Prostate gland (tissue), 2 donors: ENCODE data around the gene MSMP. TPM values are rescaled to one million over a fixed set of nuclear protein-coding genes. Genes with fewer than 3 reads are reported as not detected.
A peak's percentile ranks its signal among the peaks of the same experiment; 100 is the strongest.

Experiments
- DNase-seq: peaks from one replicate; pipeline ENCODE4 v3.0.0-alpha.2; 2019; ENCODE audit warnings: low spot score
- H3K27ac ChIP-seq, 2 donors: fragments of 200-600 bp; sonication (generic); 2 replicates each; pipeline ENCODE4 v1.5.1; 2017 to 2019
- H3K27me3 ChIP-seq: fragments of 200-600 bp; sonication (generic); replicated peaks from 2 replicates; pipeline ENCODE4 v1.5.1; 2019; ENCODE audit not compliant: insufficient read depth
- H3K36me3 ChIP-seq, 2 donors: fragments of 200-600 bp; sonication (generic); 1 replicate in 1 of 2; 2 replicates in 1 of 2; pipeline versions ENCODE4 v1.5.1 to v1.8.1; 2017 to 2019
- H3K4me1 ChIP-seq: fragments of 200-600 bp; sonication (generic); replicated peaks from 2 replicates; pipeline ENCODE4 v1.5.1; 2019
- H3K4me3 ChIP-seq, 2 donors: fragments of 200-600 bp; sonication (generic); 2 replicates each; pipeline ENCODE4 v1.5.1; 2017 to 2019
- H3K9me3 ChIP-seq: fragments of 200-600 bp; sonication (generic); 2 replicates; pipeline ENCODE4 v1.5.1; 2017
- CTCF ChIP-seq, 4 experiments: fragments of 200-600 bp in 2 of 4; fragments of 450-650 bp in 2 of 4; sonication (generic) in 2 of 4; IDR thresholded peaks; 1 replicate in 3 of 4; 2 replicates in 1 of 4; pipeline ENCODE4 v1.5.1; 2016 to 2019; ENCODE audit warnings: antibody characterized with exemption in 4 of 4, mild to moderate bottlenecking in 2 of 4, moderate library complexity in 2 of 4
- POLR2A ChIP-seq: fragments of 450-650 bp; IDR thresholded peaks from one replicate; pipeline ENCODE4 v1.6.1; 2016; ENCODE audit warnings: antibody characterized with exemption, mild to moderate bottlenecking
- POLR2AphosphoS5 ChIP-seq: sonication (generic); formaldehyde crosslinking; IDR thresholded peaks from one replicate; pipeline ENCODE4 v1.6.1; 2017; ENCODE audit warnings: antibody characterized with exemption
- WGBS: methylation state at CpG from one replicate; pipeline ENCODE4 v1.1.5; 2018; 5-methylcytosine and 5-hydroxymethylcytosine counted together
- intact Hi-C: fragments of 100-400 bp; cut with DNase I; formaldehyde crosslinking; loops from one replicate; pipeline ENCODE4 v1.14.2; 2022
- total RNA-seq, 2 donors: library from RNA; depleted of rRNA; stranded (reverse); fragments of >200 nt; gene quantifications; one replicate each; pipeline ENCODE4 v1.1.0, GENCODE V29; 2016

MSMP gene
- total RNA-seq, 2 donors from 2014 or later = not detected

GRCh38 chr9:35734096-35734495 lies 20.0 kb downstream of the MSMP start:
- intact Hi-C loops = loop anchor here (5.0 to 10.0 kb wide), 2 partner anchors 77 to 619 kb away; partner anchors contain the start of genes ATOSB, CCDC107 and RMRP
- 83% methylated on average over 3 of the region's 3 CpGs for WGBS
- H3K36me3 ChIP-seq = peaks cover 17 to 18% of the 10 kb centered on the region in 2 donors

GRCh38 chr9:35732800-35733541 lies 21.1 kb downstream of the MSMP start:
- DNase-seq = peak; percentile 15
- Histone ChIP-seq H3K9me3 (no peaks in the 10 kb centered on the region), H3K27me3 (no peaks in the 10 kb centered on the region), H3K4me3 (peak overlapping the region; percentile 65 to 91), H3K4me1 (peaks cover 22% of the 10 kb centered on the region), H3K27ac (peak overlapping the region; percentile 88 to 96), H3K36me3 (peaks cover 9 to 17% of the 10 kb centered on the region in 2 donors)
- 0% methylated on average over 14 of the region's 14 CpGs for WGBS
- intact Hi-C loops = loop anchor here (5.0 to 10.0 kb wide), 2 partner anchors 76 to 618 kb away; partner anchors contain the start of genes ATOSB, CCDC107 and RMRP
- TF ChIP-seq CTCF (IDR thresholded peaks at IDR 0.05) (no peak), POLR2AphosphoS5 (peak; percentile 6), POLR2A (no peak)

More at GRCh38 chr9:35734096-35734495, 20.0 kb downstream of the MSMP start:
- no peak for DNase-seq
- peak overlapping the region in 1 of 2 donors; percentile 88 for H3K27ac ChIP-seq
- TF ChIP-seq POLR2A (no peak), POLR2AphosphoS5 (no peak), CTCF (IDR thresholded peaks at IDR 0.05) (no peak)
- no peaks in the 10 kb centered on the region for H3K27me3 ChIP-seq
- no peaks in the 10 kb centered on the region for H3K9me3 ChIP-seq
- peaks cover 17% of the 10 kb centered on the region for H3K4me1 ChIP-seq
- no peak overlapping the region for H3K4me3 ChIP-seq

GRCh38 chr9:35732185-35732799 lies 21.8 kb downstream of the MSMP start, which contains the start of the genes CREB3 and TLN1:
Gene CREB3 (plus strand): TSS chr9:35732666. CDS start chr9:35732773, 107 bp downstream.
Gene TLN1 (minus strand): TSS chr9:35732195. CDS start chr9:35725694, 6,501 bp downstream.
- H3K4me3 ChIP-seq = peak within 1 kb of the TSS; percentile 65 to 91
- TF ChIP-seq POLR2A (peak; percentile 78), CTCF (IDR thresholded peaks at IDR 0.05) (peak in 1 of 4 experiments; percentile 26), POLR2AphosphoS5 (peak; percentile 99)
- H3K9me3 ChIP-seq = no peaks in the 10 kb centered on the region
- H3K27me3 ChIP-seq = no peaks in the 10 kb centered on the region
- DNase-seq = peak; percentile 98
- H3K36me3 ChIP-seq = peaks cover 4 to 16% of the 10 kb centered on the region in 2 donors
- peak within 1 kb of the TSS; percentile 88 to 96 for H3K27ac ChIP-seq
- intact Hi-C loops = loop anchor here (5.0 to 10.0 kb wide), 2 partner anchors 75 to 617 kb away; partner anchors contain the start of genes ATOSB, CCDC107 and RMRP
- peaks cover 27% of the 10 kb centered on the region for H3K4me1 ChIP-seq
- 1% methylated on average over 49 of the region's 49 CpGs for WGBS

GRCh38 chr9:35731415-35732184 lies 22.5 kb downstream of the MSMP start:
- no peak for DNase-seq
- H3K36me3 ChIP-seq = peaks cover 4 to 9% of the 10 kb centered on the region in 2 donors
- H3K4me3 ChIP-seq = peak overlapping the region; percentile 65 to 91
- H3K27me3 ChIP-seq = no peaks in the 10 kb centered on the region
- peaks cover 27% of the 10 kb centered on the region for H3K4me1 ChIP-seq
- TF ChIP-seq CTCF (IDR thresholded peaks at IDR 0.05) (no peak), POLR2A (no peak), POLR2AphosphoS5 (no peak)
- no peaks in the 10 kb centered on the region for H3K9me3 ChIP-seq
- peak overlapping the region; percentile 88 to 96 for H3K27ac ChIP-seq
- 1% methylated on average over 43 of the region's 47 CpGs for WGBS
- intact Hi-C loops = loop anchor here (5.0 to 10.0 kb wide), 2 partner anchors 74 to 617 kb away; partner anchors contain the start of genes ATOSB, CCDC107 and RMRP
